RWPE2 (cell line): ENCODE measurements around the gene KRT76.

ENCODE experiments used
- ATAC-seq: fragments of 200-7000 bp; cut with Tn5 transposase; 3 replicates; pipeline ENCODE4 v1.9.1; 2021; ENCODE audit warnings: low read depth
- DNase-seq: peaks from one replicate; pipeline ENCODE4 v3.0.0-alpha.2; 2020; ENCODE audit warnings: low spot score
- H3K27ac ChIP-seq: fragments of 450-650 bp; 2 replicates; pipeline ENCODE4 v1.5.1; 2017; ENCODE audit warnings: mild to moderate bottlenecking; ENCODE audit not compliant: poor library complexity, severe bottlenecking
- H3K27me3 ChIP-seq: fragments of 250-450 bp; sonication (Bioruptor Pico); 2 replicates; pipeline ENCODE4 v1.5.1; 2021; ENCODE audit warnings: mild to moderate bottlenecking, moderate library complexity; ENCODE audit not compliant: insufficient read depth, poor library complexity, severe bottlenecking
- H3K36me3 ChIP-seq: fragments of 250-450 bp; sonication (Bioruptor Pico); 2 replicates; pipeline ENCODE4 v1.5.1; 2020; ENCODE audit warnings: low read depth, mild to moderate bottlenecking, moderate library complexity
- H3K4me1 ChIP-seq: fragments of 250-450 bp; sonication (Bioruptor Pico); 2 replicates; pipeline ENCODE4 v1.5.1; 2021; ENCODE audit warnings: mild to moderate bottlenecking, moderate library complexity; ENCODE audit not compliant: insufficient read depth, poor library complexity, severe bottlenecking
- H3K4me3 ChIP-seq: fragments of 250-450 bp; sonication (Bioruptor Pico); 2 replicates; pipeline ENCODE4 v1.5.1; 2021; ENCODE audit warnings: mild to moderate bottlenecking, moderate library complexity; ENCODE audit not compliant: severe bottlenecking
- H3K9me3 ChIP-seq: fragments of 250-450 bp; sonication (Bioruptor Pico); 2 replicates; pipeline ENCODE4 v1.5.1; 2021; ENCODE audit warnings: mild to moderate bottlenecking, moderate library complexity; ENCODE audit not compliant: severe bottlenecking
- CTCF ChIP-seq: fragments of 450-650 bp; IDR thresholded peaks from one replicate; pipeline ENCODE4 v1.5.1; 2017; ENCODE audit warnings: mild to moderate bottlenecking, moderate library complexity; ENCODE audit not compliant: poor library complexity, severe bottlenecking

The KRT76 gene

GRCh38 chr12:52788876-52789636 is 11.9 kb upstream of the KRT76 start:
- Histone ChIP-seq H3K27me3 (no peaks in the 10 kb centered on the region), H3K4me1 (no peaks in the 10 kb centered on the region), H3K27ac (no peak overlapping the region), H3K36me3 (no peaks in the 10 kb centered on the region), H3K9me3 (no peaks in the 10 kb centered on the region), H3K4me3 (no peak overlapping the region)
- no peak for DNase-seq
- no peak for ATAC-seq
- no peak for TF ChIP-seq CTCF

GRCh38 chr12:52788192-52788875 is 11.2 kb upstream of the KRT76 start:
- H3K27ac ChIP-seq = no peak overlapping the region
- H3K4me3 ChIP-seq = no peak overlapping the region
- DNase-seq (no peak), ATAC-seq (no peak)
- no peaks in the 10 kb centered on the region for H3K27me3 ChIP-seq
- no peaks in the 10 kb centered on the region for H3K4me1 ChIP-seq
- no peaks in the 10 kb centered on the region for H3K36me3 ChIP-seq
- TF ChIP-seq CTCF = no peak
- H3K9me3 ChIP-seq = no peaks in the 10 kb centered on the region

- Histone ChIP-seq H3K27me3 (no peaks in the 10 kb centered on the region), H3K4me1 (no peaks in the 10 kb centered on the region), H3K9me3 (no peaks in the 10 kb centered on the region), H3K4me3 (no peak overlapping the region), H3K36me3 (no peaks in the 10 kb centered on the region), H3K27ac (no peak overlapping the region)
- ATAC-seq (no peak), DNase-seq (no peak)
- no peak for TF ChIP-seq CTCF
Measured at GRCh38 chr12:52787324-52788191, 10.4 kb upstream of the KRT76 start.

GRCh38 chr12:52784909-52785308 is 7.8 kb upstream of the KRT76 start:
- Histone ChIP-seq H3K4me1 (no peaks in the 10 kb centered on the region), H3K9me3 (no peaks in the 10 kb centered on the region), H3K36me3 (no peaks in the 10 kb centered on the region), H3K27me3 (no peaks in the 10 kb centered on the region), H3K4me3 (no peak overlapping the region), H3K27ac (no peak overlapping the region)
- DNase-seq (no peak), ATAC-seq (no peak)
- no peak for TF ChIP-seq CTCF
